Liver (tissue), 9 donors: ENCODE results near the gene ILK. TPM values are rescaled to one million over a fixed set of nuclear protein-coding genes. Genes with fewer than 3 reads are reported as not detected.

Experiments
- DNase-seq: peaks from one replicate; pipeline ENCODE4 v3.0.0-alpha.2; 2017; ENCODE audit warnings: low spot score
- H3K27ac ChIP-seq, 2 donors: one replicate each; pipeline ENCODE4 v1.7.0; 2013; ENCODE audit warnings: inconsistent platforms in 2 of 2, low read length in 2 of 2, control low read depth in 1 of 2, low read depth in 1 of 2, mild to moderate bottlenecking in 1 of 2
- H3K27me3 ChIP-seq, 4 donors: one replicate each; pipeline versions ENCODE4 v1.6.1 to v1.7.0; 2013; ENCODE audit warnings: low read length in 3 of 4, inconsistent platforms in 1 of 4, mild to moderate bottlenecking in 1 of 4, moderate library complexity in 1 of 4; ENCODE audit not compliant: control insufficient read depth in 4 of 4, insufficient read depth in 4 of 4
- H3K36me3 ChIP-seq, 4 donors: one replicate each; pipeline versions ENCODE4 v1.6.1 to v1.7.0; 2013; ENCODE audit warnings: low read length in 3 of 4, mild to moderate bottlenecking in 3 of 4, low read depth in 1 of 4, moderate library complexity in 1 of 4; ENCODE audit not compliant: control insufficient read depth in 4 of 4, insufficient read depth in 3 of 4
- H3K4me1 ChIP-seq, 4 donors: one replicate each; pipeline versions ENCODE4 v1.6.1 to v1.7.0; 2013; ENCODE audit warnings: low read length in 3 of 4, mild to moderate bottlenecking in 3 of 4, moderate library complexity in 1 of 4; ENCODE audit not compliant: control insufficient read depth in 4 of 4, insufficient read depth in 4 of 4
- H3K4me3 ChIP-seq, 3 donors: one replicate each; pipeline versions ENCODE4 v1.6.1 to v1.7.0; 2013; ENCODE audit warnings: low read length in 3 of 3, control low read depth in 1 of 3, low read depth in 1 of 3, mild to moderate bottlenecking in 1 of 3
- H3K9ac ChIP-seq, 2 donors: one replicate each; pipeline ENCODE4 v1.7.0; 2013; ENCODE audit warnings: low read length in 2 of 2, mild to moderate bottlenecking in 2 of 2, moderate library complexity in 2 of 2, control low read depth in 1 of 2, low read depth in 1 of 2
- H3K9me3 ChIP-seq, 4 donors: one replicate each; pipeline versions ENCODE4 v1.6.1 to v1.7.0; 2013; ENCODE audit warnings: low read length in 3 of 4; ENCODE audit not compliant: control insufficient read depth in 4 of 4
- EGR1 ChIP-seq, 2 donors: IDR thresholded peaks; 2 replicates each; pipeline ENCODE4 v1.6.1; 2016 to 2018; ENCODE audit warnings: antibody characterized with exemption in 2 of 2, low read depth in 2 of 2
- FOXA1 ChIP-seq: IDR thresholded peaks from 2 replicates; pipeline ENCODE4 v1.6.1; 2016; ENCODE audit warnings: antibody characterized with exemption
- FOXA2 ChIP-seq: IDR thresholded peaks from 2 replicates; pipeline ENCODE4 v1.6.1; 2016; ENCODE audit warnings: antibody characterized with exemption
- GABPA ChIP-seq, 2 donors: IDR thresholded peaks in 1 of 2; conservative IDR thresholded peaks in 1 of 2; 2 replicates each; pipeline ENCODE4 v1.6.1; 2016; ENCODE audit warnings: antibody characterized with exemption in 2 of 2, mild to moderate bottlenecking in 1 of 2, moderate library complexity in 1 of 2
- HNF4A ChIP-seq, 2 donors: conservative IDR thresholded peaks; 2 replicates each; pipeline ENCODE4 v1.6.1; 2016; ENCODE audit warnings: antibody characterized with exemption in 2 of 2, mild to moderate bottlenecking in 2 of 2
- HNF4G ChIP-seq: IDR thresholded peaks from 2 replicates; pipeline ENCODE4 v1.6.1; 2016; ENCODE audit warnings: antibody characterized with exemption
- JUND ChIP-seq, 2 donors: IDR thresholded peaks; 2 replicates each; pipeline ENCODE4 v1.6.1; 2016; ENCODE audit warnings: antibody characterized with exemption in 2 of 2
- RAD21 ChIP-seq, 2 donors: IDR thresholded peaks; 2 replicates each; pipeline ENCODE4 v1.6.1; 2016; ENCODE audit warnings: antibody characterized with exemption in 2 of 2, mild to moderate bottlenecking in 2 of 2
- RXRA ChIP-seq, 2 donors: IDR thresholded peaks; 2 replicates each; pipeline ENCODE4 v1.6.1; 2017 to 2018; ENCODE audit warnings: antibody characterized with exemption in 2 of 2, mild to moderate bottlenecking in 1 of 2
- TAF1 ChIP-seq: conservative IDR thresholded peaks from 2 replicates; pipeline ENCODE4 v1.6.1; 2016; ENCODE audit warnings: antibody characterized with exemption, mild to moderate bottlenecking
- YY1 ChIP-seq: IDR thresholded peaks from 2 replicates; pipeline ENCODE4 v1.6.1; 2016; ENCODE audit warnings: antibody characterized with exemption, mild to moderate bottlenecking
- WGBS: extraction: QIAGEN DNeasy Blood & Tissue Kit; methylation state at CpG from one replicate; pipeline ENCODE4 v1.1.7; 2013; 5-methylcytosine and 5-hydroxymethylcytosine counted together
- polyA plus RNA-seq, 2 donors: library from polyadenylated mRNA; stranded (reverse) in 1 of 2; unstranded in 1 of 2; fragments of 200-250 nt in 1 of 2; fragments of >200 nt in 1 of 2; fragmentation: Nextera tagmentation in 1 of 2; extraction: Ambion mirVana in 1 of 2; gene quantifications; one replicate each; pipeline versions ENCODE4 v1.2.1 to v1.2.3, GENCODE V29; 2013 to 2015
- total RNA-seq, 2 donors: library from RNA; depleted of rRNA; stranded (reverse); fragments of >200 nt; gene quantifications; one replicate each; pipeline ENCODE4 v1.2.3, GENCODE V29; 2014
- TF ChIP-seq, protein P1 (sequence below): fragments of 150-350 bp; IDR thresholded peaks from 2 replicates; pipeline ENCODE4 v1.5.1; 2017; ENCODE audit warnings: improper control_type of control experiment, low read depth, low read length; ENCODE audit not compliant: missing input control
- TF ChIP-seq, protein P2 (sequence below): IDR thresholded peaks from 2 replicates; pipeline ENCODE4 v1.6.1; 2016; ENCODE audit warnings: antibody characterized with exemption
- TF ChIP-seq, protein P3 (sequence below): IDR thresholded peaks from 2 replicates; pipeline ENCODE4 v1.6.1; 2016; ENCODE audit warnings: antibody characterized with exemption
- TF ChIP-seq, protein P4 (sequence below): IDR thresholded peaks from 2 replicates; pipeline ENCODE4 v1.6.1; 2016; ENCODE audit warnings: antibody characterized with exemption
- donor health status: healthy.
- donor health status: healthy.
- donor health status: healthy.
- donor health status: healthy.
- donor health status: healthy.

The ILK gene
- total and polyA plus RNA-seq, 4 donors = 29.6 to 69.1 (median 48.2) TPM

DNA sequence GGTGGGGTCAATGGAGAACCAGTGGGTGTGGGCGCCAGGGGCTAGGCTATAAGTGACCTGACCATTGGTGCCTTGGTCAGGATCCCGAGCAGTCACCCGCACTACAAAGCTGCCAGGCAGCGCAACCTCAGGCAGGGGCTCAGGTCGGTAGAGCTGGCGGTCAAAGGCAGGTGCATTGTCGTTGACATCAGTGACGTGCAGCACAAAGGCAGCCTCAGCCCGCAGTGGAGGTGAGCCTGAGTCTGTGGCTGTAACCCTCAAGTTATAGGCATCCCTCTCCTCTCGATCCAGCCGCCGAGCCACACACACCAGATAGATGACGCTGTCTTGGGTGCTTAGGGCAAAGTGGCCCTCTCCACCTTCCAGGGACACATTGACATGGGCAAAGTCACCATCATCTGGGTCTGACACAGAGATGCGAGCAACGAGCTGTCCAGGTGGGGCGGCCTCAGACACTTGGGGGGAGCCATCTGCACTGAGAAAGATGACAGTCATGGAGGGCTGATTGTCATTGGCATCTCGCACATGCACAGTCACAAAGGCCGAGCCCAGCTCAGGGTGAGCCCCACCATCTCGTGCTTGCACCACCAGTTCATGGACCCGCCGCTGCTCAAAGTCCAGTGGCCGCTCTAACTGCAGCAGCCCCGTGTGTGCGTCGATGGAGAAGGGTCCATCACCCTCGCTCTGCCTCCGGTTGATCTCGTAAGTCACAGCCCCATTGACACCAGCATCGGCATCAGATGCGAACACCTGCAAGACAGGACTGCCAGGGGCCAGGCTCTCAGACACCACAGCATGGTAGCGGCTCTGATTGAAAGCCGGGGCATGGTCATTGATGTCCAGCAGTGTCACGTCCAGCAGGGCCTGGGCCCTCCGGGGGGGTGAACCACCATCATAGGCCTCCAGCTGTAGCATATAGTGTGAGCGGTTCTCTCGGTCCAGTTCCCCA is 36.7 kb downstream of the ILK start:
- Histone ChIP-seq H3K36me3 (no peaks in the 10 kb centered on the region), H3K27ac (no peak overlapping the region), H3K27me3 (no peaks in the 10 kb centered on the region), H3K9me3 (no peaks in the 10 kb centered on the region), H3K4me3 (no peak overlapping the region), H3K4me1 (peaks cover 3 to 27% (median 18%) of the 10 kb centered on the region in 4 donors), H3K9ac (no peak overlapping the region)
- WGBS = 97% methylated on average over 36 of the region's 36 CpGs
- TF ChIP-seq HNF4G (no peak), GABPA (IDR thresholded peaks at IDR 0.05 in 1 of 2, conservative IDR thresholded peaks at IDR 0.05 in 1 of 2) (no peak)
- DNase-seq = no peak

DNA sequence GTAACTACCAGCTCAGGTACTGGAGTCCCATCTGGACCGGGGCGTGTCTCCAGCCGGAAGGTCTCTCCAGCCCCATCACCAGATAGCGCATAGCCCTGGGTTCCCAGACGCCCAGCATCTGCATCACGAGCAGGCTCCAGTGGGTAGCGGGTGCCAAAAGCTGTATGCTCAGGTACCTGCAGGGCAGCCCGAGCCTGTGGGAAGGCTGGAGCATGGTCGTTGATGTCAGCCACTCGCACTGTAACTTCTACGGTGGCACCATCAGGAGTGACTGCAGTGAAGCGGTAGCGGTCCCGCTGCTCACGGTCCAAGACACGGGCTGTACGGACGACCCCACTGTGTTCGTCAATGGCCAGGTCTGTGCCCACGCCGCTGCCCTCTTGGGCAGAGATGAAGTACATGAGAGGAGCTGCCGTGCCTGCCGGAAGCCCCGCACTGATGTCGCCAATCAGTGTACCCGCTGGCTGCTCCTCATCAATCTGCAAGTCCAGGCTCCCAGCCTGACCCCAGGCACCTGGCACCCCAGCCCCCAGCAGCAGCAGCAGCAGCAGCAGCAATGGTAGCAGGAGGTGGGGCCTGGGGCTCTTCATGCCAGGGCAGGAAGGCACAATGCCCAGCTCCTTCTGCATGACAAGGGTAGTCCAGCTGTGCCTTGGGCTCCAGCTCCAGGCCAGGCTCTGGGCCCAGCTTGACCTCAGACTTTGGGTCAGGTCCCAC is 37.6 kb downstream of the ILK start:
- H3K36me3 ChIP-seq = no peaks in the 10 kb centered on the region
- no peak overlapping the region for H3K4me3 ChIP-seq
- H3K4me1 ChIP-seq = peaks cover 3 to 24% (median 17%) of the 10 kb centered on the region in 4 donors
- TF ChIP-seq FOXA1 (no peak), EGR1 (IDR thresholded peaks at IDR 0.05; ENCODE audit: low read depth in 2 of 2) (no peak), HNF4G (no peak), FOXA2 (no peak)
- TF ChIP-seq, protein P1, sequence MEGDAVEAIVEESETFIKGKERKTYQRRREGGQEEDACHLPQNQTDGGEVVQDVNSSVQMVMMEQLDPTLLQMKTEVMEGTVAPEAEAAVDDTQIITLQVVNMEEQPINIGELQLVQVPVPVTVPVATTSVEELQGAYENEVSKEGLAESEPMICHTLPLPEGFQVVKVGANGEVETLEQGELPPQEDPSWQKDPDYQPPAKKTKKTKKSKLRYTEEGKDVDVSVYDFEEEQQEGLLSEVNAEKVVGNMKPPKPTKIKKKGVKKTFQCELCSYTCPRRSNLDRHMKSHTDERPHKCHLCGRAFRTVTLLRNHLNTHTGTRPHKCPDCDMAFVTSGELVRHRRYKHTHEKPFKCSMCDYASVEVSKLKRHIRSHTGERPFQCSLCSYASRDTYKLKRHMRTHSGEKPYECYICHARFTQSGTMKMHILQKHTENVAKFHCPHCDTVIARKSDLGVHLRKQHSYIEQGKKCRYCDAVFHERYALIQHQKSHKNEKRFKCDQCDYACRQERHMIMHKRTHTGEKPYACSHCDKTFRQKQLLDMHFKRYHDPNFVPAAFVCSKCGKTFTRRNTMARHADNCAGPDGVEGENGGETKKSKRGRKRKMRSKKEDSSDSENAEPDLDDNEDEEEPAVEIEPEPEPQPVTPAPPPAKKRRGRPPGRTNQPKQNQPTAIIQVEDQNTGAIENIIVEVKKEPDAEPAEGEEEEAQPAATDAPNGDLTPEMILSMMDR = no peak
- no peak overlapping the region for H3K27ac ChIP-seq
- DNase-seq = no peak
- H3K9me3 ChIP-seq = no peaks in the 10 kb centered on the region
- H3K9ac ChIP-seq = no peak overlapping the region
- 97% methylated on average over 26 of the region's 26 CpGs for WGBS
- no peaks in the 10 kb centered on the region for H3K27me3 ChIP-seq

DNA sequence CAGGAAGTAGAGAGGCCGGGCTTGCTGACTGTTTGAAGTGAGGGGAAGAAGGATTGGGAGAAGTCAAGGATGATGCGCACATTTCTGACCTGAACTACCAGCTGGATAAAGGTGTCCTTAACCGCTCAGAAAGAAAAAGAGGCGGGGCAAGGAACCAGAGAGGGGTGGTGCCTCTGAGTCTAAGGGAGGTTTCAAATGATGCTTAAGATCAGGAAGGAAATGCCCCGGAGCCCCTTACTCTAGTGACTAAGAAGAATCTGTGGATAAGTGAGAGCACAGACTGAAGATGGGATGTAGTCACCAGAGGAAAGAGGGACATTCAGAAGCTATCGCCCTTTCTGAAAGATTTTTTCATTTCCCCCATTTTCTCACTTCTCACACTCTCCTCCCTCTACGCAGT is 39.4 kb downstream of the ILK start:
- H3K9ac ChIP-seq = no peak overlapping the region
- H3K4me3 ChIP-seq = no peak overlapping the region
- DNase-seq = no peak
- WGBS = 83% methylated on average over 7 of the region's 7 CpGs
- peaks cover 0 to 18% (median 10%) of the 10 kb centered on the region in 4 donors for H3K4me1 ChIP-seq
- H3K27me3 ChIP-seq = no peaks in the 10 kb centered on the region
- H3K36me3 ChIP-seq = no peaks in the 10 kb centered on the region
- no peak overlapping the region for H3K27ac ChIP-seq
- no peaks in the 10 kb centered on the region for H3K9me3 ChIP-seq
- TF ChIP-seq JUND (IDR thresholded peaks at IDR 0.05) (no peak), RAD21 (IDR thresholded peaks at IDR 0.05) (no peak), FOXA2 (no peak), YY1 (no peak), TAF1 (no peak), GABPA (IDR thresholded peaks at IDR 0.05 in 1 of 2, conservative IDR thresholded peaks at IDR 0.05 in 1 of 2) (no peak), EGR1 (IDR thresholded peaks at IDR 0.05; ENCODE audit: low read depth in 2 of 2) (no peak), FOXA1 (no peak), RXRA (IDR thresholded peaks at IDR 0.05) (no peak), HNF4A (conservative IDR thresholded peaks at IDR 0.05) (no peak)
- TF ChIP-seq, protein P1 = no peak
- TF ChIP-seq, protein P2, sequence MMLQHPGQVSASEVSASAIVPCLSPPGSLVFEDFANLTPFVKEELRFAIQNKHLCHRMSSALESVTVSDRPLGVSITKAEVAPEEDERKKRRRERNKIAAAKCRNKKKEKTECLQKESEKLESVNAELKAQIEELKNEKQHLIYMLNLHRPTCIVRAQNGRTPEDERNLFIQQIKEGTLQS = no peak
- TF ChIP-seq, protein P3, sequence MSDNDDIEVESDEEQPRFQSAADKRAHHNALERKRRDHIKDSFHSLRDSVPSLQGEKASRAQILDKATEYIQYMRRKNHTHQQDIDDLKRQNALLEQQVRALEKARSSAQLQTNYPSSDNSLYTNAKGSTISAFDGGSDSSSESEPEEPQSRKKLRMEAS = no peak
- TF ChIP-seq, protein P4, sequence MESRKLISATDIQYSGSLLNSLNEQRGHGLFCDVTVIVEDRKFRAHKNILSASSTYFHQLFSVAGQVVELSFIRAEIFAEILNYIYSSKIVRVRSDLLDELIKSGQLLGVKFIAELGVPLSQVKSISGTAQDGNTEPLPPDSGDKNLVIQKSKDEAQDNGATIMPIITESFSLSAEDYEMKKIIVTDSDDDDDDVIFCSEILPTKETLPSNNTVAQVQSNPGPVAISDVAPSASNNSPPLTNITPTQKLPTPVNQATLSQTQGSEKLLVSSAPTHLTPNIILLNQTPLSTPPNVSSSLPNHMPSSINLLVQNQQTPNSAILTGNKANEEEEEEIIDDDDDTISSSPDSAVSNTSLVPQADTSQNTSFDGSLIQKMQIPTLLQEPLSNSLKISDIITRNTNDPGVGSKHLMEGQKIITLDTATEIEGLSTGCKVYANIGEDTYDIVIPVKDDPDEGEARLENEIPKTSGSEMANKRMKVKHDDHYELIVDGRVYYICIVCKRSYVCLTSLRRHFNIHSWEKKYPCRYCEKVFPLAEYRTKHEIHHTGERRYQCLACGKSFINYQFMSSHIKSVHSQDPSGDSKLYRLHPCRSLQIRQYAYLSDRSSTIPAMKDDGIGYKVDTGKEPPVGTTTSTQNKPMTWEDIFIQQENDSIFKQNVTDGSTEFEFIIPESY = no peak
